Common myeloid progenitor, CD34-positive (primary cell): ENCODE data around the gene KRT36.

ENCODE experiments used
- CTCF ChIA-PET: fragments of 350-600 bp; sonication (Branson Sonifier 250); formaldehyde crosslinking; loops from one replicate; lab custom pipeline; 2021; ENCODE audit warnings: antibody characterized with exemption; lab: Charles Lee
- POLR2A ChIA-PET: fragments of 350-600 bp; sonication (Branson Sonifier 250); formaldehyde crosslinking; loops from one replicate; lab custom pipeline; 2021; ENCODE audit warnings: antibody characterized with exemption; lab: Charles Lee
- DNase-seq, 3 donors: peaks; one replicate each; pipeline versions ENCODE4 v3.0.0 to v3.0.0-alpha.2; 2013
- H3K27ac ChIP-seq, 2 experiments: 1 replicate in 1 of 2; 2 replicates in 1 of 2; pipeline ENCODE4 v1.7.0; 2013; ENCODE audit warnings: inconsistent platforms in 2 of 2, low read length in 2 of 2, mild to moderate bottlenecking in 2 of 2, low read depth in 1 of 2, moderate library complexity in 1 of 2; ENCODE audit not compliant: severe bottlenecking in 2 of 2, insufficient read depth in 1 of 2, poor library complexity in 1 of 2
- H3K27me3 ChIP-seq, 5 experiments: replicated peaks in 2 of 5; 1 replicate in 3 of 5; 2 replicates in 2 of 5; pipeline versions ENCODE4 v1.6.1 to v1.7.0; 2013; ENCODE audit warnings: low read length in 4 of 5, mild to moderate bottlenecking in 2 of 5, moderate library complexity in 2 of 5, inconsistent platforms in 1 of 5; ENCODE audit not compliant: insufficient read depth in 5 of 5, control insufficient read depth in 4 of 5
- H3K36me3 ChIP-seq, 4 experiments: 1 replicate in 2 of 4; 2 replicates in 2 of 4; pipeline versions ENCODE4 v1.6.1 to v1.7.0; 2013; ENCODE audit warnings: low read length in 3 of 4, control low read depth in 1 of 4, mild to moderate bottlenecking in 1 of 4; ENCODE audit not compliant: control insufficient read depth in 4 of 4, insufficient read depth in 4 of 4
- H3K4me1 ChIP-seq, 4 experiments: 1 replicate in 3 of 4; 2 replicates in 1 of 4; pipeline versions ENCODE4 v1.6.1 to v1.7.1; 2013; ENCODE audit warnings: low read length in 3 of 4, mild to moderate bottlenecking in 3 of 4, control low read depth in 1 of 4, inconsistent platforms in 1 of 4, moderate library complexity in 1 of 4; ENCODE audit not compliant: control insufficient read depth in 4 of 4, insufficient read depth in 4 of 4; ENCODE audit errors: control extremely low read depth in 1 of 4
- H3K4me3 ChIP-seq, 7 experiments: 1 replicate in 4 of 7; 2 replicates in 3 of 7; pipeline versions ENCODE4 v1.5.1 to v1.7.0; 2013; ENCODE audit warnings: mild to moderate bottlenecking in 7 of 7, low read length in 6 of 7, moderate library complexity in 6 of 7, inconsistent platforms in 2 of 7, low read depth in 2 of 7, control low read depth in 1 of 7; ENCODE audit not compliant: insufficient read depth in 4 of 7, control insufficient read depth in 1 of 7; ENCODE audit errors: extremely low read depth in 1 of 7
- H3K9me3 ChIP-seq, 5 experiments: 1 replicate in 4 of 5; 2 replicates in 1 of 5; pipeline versions ENCODE4 v1.6.1 to v1.7.1; 2013; ENCODE audit warnings: low read length in 4 of 5, mild to moderate bottlenecking in 2 of 5, inconsistent platforms in 1 of 5, low read depth in 1 of 5, moderate library complexity in 1 of 5; ENCODE audit not compliant: control insufficient read depth in 4 of 5, insufficient read depth in 2 of 5; ENCODE audit errors: control extremely low read depth in 1 of 5
- WGBS: methylation state at CpG from one replicate; pipeline ENCODE4 v1.1.5; 2013; ENCODE audit not compliant: insufficient coverage; 5-methylcytosine and 5-hydroxymethylcytosine counted together

Gene KRT36

GRCh38 chr17:41500131-41500911 is 10.6 kb upstream of the KRT36 start:
- no peak overlapping the region for H3K4me3 ChIP-seq
- DNase-seq = no peak
- 78% methylated on average over 14 of the region's 15 CpGs for WGBS
- CTCF ChIA-PET = no interaction called here
- H3K9me3 ChIP-seq = no peaks in the 10 kb centered on the region
- H3K4me1 ChIP-seq = peaks cover 0 to 10% (median 3%) of the 10 kb centered on the region in 4 experiments
- no peaks in the 10 kb centered on the region for H3K27me3 ChIP-seq
- POLR2A ChIA-PET = no interaction called here
- H3K36me3 ChIP-seq = no peaks in the 10 kb centered on the region
- H3K27ac ChIP-seq = peak overlapping the region in 1 of 2 experiments; percentile 35

DNA sequence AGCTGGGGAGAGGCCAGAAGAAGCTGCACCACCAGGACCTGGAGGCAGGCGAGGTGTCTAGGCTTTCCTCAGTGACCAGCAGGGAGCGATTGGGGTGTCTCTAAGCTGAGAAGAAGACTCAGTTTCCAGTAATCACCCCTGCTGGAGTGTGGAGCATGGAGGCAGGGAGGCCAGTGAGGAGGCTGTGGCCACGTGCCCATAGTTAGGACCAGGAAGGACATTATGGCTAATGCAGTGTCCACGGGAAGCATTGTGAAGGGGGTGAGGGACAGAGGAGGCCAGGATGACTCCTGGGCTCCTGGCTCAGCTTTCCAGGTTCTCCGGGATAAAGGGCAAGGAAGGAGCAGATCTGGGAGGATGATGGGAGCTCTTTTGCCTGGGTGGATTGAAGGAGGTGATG is 10.0 kb upstream of the KRT36 start:
- 98% methylated on average over 4 of the region's 5 CpGs for WGBS
- POLR2A ChIA-PET = no interaction called here

GRCh38 chr17:41498276-41498675 is 8.6 kb upstream of the KRT36 start:
- H3K27me3 ChIP-seq = no peaks in the 10 kb centered on the region
- peaks cover 0 to 10% (median 3%) of the 10 kb centered on the region in 4 experiments for H3K4me1 ChIP-seq
- WGBS = 85% methylated on average over 6 of the region's 6 CpGs
- H3K9me3 ChIP-seq = no peaks in the 10 kb centered on the region
- H3K27ac ChIP-seq = no peak overlapping the region
- H3K4me3 ChIP-seq = no peak overlapping the region
- peak in 2 of 3 donors; percentile 23 to 26 for DNase-seq
- ChIA-PET CTCF (interaction anchor here (0.8 to 1.3 kb wide), 5 partner anchors 9 to 625 kb away, joined by 3 to 5 read pairs (median 3); partner anchors contain the start of gene KRT36), POLR2A (no interaction called here)
- H3K36me3 ChIP-seq = no peaks in the 10 kb centered on the region

More for the DNA sequence above, 10.0 kb upstream of the KRT36 start:
- CTCF ChIA-PET = no interaction called here
- Histone ChIP-seq H3K27me3 (no peaks in the 10 kb centered on the region), H3K27ac (no peak overlapping the region), H3K9me3 (no peaks in the 10 kb centered on the region), H3K36me3 (no peaks in the 10 kb centered on the region), H3K4me1 (peaks cover 0 to 10% (median 3%) of the 10 kb centered on the region in 4 experiments), H3K4me3 (no peak overlapping the region)
- no peak for DNase-seq

GRCh38 chr17:41496803-41497484 is 7.2 kb upstream of the KRT36 start:
- ChIA-PET POLR2A (no interaction called here), CTCF (interaction anchor here (1.0 to 1.3 kb wide), 6 partner anchors 9 to 584 kb away, joined by 3 to 5 read pairs (median 3); no protein-coding TSS in a partner anchor)
- H3K36me3 ChIP-seq = no peaks in the 10 kb centered on the region
- DNase-seq = peak; percentile 76 to 89 (median 86)
- no peaks in the 10 kb centered on the region for H3K9me3 ChIP-seq
- WGBS = 74% methylated on average over 8 of the region's 12 CpGs
- no peak overlapping the region for H3K27ac ChIP-seq
- peaks cover 0 to 10% (median 3%) of the 10 kb centered on the region in 4 experiments for H3K4me1 ChIP-seq
- no peaks in the 10 kb centered on the region for H3K27me3 ChIP-seq
- H3K4me3 ChIP-seq = peak overlapping the region in 1 of 7 experiments; percentile 43

GRCh38 chr17:41494524-41494923 is 4.8 kb upstream of the KRT36 start:
- no peak overlapping the region for H3K4me3 ChIP-seq
- H3K36me3 ChIP-seq = no peaks in the 10 kb centered on the region
- no peak overlapping the region for H3K27ac ChIP-seq
- no peak for DNase-seq
- peaks cover 0 to 10% (median 5%) of the 10 kb centered on the region in 4 experiments for H3K4me1 ChIP-seq
- ChIA-PET CTCF (interaction anchor here (0.9 to 1.2 kb wide), 6 partner anchors 9 to 498 kb away, joined by 3 to 4 read pairs (median 3); partner anchors contain the start of gene KRT35), POLR2A (no interaction called here)
- H3K9me3 ChIP-seq = no peaks in the 10 kb centered on the region
- peaks cover 0 to 2% (median 0%) of the 10 kb centered on the region in 5 experiments for H3K27me3 ChIP-seq
- no CpG with 5 or more reads among the region's 2 CpGs for WGBS

DNA sequence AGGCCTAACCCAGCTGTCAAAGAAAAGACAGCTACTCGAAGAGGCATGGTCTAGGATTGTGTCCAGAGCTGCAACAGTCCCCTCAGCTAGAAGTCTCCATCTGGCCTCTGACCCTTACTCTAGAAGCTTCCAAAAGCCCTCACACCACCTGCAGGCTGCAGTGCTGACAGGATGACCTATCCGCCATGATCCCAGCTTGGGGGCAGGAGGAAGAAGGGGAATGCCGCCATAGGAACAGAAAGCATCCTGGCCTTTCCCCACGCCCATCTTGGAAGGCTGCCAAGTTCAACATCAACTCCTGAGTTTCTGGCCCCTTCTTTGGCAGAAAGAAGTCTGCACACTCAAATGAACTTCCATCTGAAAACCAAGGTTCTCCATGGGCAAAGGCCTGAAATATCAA is 3.1 kb upstream of the KRT36 start:
- Histone ChIP-seq H3K4me1 (peaks cover 0 to 7% (median 4%) of the 10 kb centered on the region in 4 experiments), H3K36me3 (no peaks in the 10 kb centered on the region), H3K27ac (no peak overlapping the region), H3K4me3 (no peak overlapping the region), H3K9me3 (no peaks in the 10 kb centered on the region), H3K27me3 (peaks cover 0 to 2% (median 0%) of the 10 kb centered on the region in 5 experiments)
- no peak for DNase-seq
- POLR2A ChIA-PET = no interaction called here
- WGBS = 17% methylated on average over 1 of the region's 4 CpGs
- CTCF ChIA-PET = interaction anchor here (0.8 to 1.7 kb wide), 2 partner anchors 43 to 155 kb away, joined by 3 to 4 read pairs; no protein-coding TSS in a partner anchor
